HT-29 (cell line): ENCODE data around the gene MIB1. TPM values are rescaled to one million over a fixed set of nuclear protein-coding genes. Genes with fewer than 3 reads are reported as not detected.
"Not testable (repeated sequence)": the region's sequence is repeated elsewhere in the genome, so short reads cannot be mapped to it uniquely, and the experiment has no call there.

Experiments used
- DNase-seq: peaks from one replicate; pipeline ENCODE4 v3.0.0-alpha.2; 2015; ENCODE audit warnings: low spot score
- total RNA-seq: library from RNA; depleted of rRNA; stranded (reverse); fragments of >200 nt; shearing (Covaris generic); gene quantifications from 2 replicates; pipeline ENCODE4 v1.2.3, GENCODE V29; 2014; rRNA removed

MIB1 gene
- total RNA-seq, result 10.9 and 12.3 TPM in 2 replicates

- DNase-seq, result peak; percentile 97
Measured at GRCh38 chr18:21740538-21741311, at the start of gene MIB1. Gene MIB1, plus strand, starts transcription at chr18:21740792. Its CDS starts 792 bp downstream, at chr18:21741584.

GRCh38 chr18:21693322-21693721, 47.3 kb upstream of the MIB1 start:
- DNase-seq, result no peak

GRCh38 chr18:21700528-21701075, 40.0 kb upstream of the MIB1 start:
- DNase-seq, result no peak

GRCh38 chr18:21701621-21702020, 39.0 kb upstream of the MIB1 start:
- DNase-seq, result no peak

GRCh38 chr18:21702602-21703001, 38.0 kb upstream of the MIB1 start:
- no peak for DNase-seq

GRCh38 chr18:21703241-21703820, 37.3 kb upstream of the MIB1 start:
- peak; percentile 23 for DNase-seq

- peak; percentile 91 for DNase-seq
Measured at GRCh38 chr18:21704603-21705364, 35.8 kb upstream of the MIB1 start, which contains the start of gene ABHD3. Gene ABHD3, minus strand, starts transcription at chr18:21704774. Its CDS starts 109 bp downstream, at chr18:21704665.

GRCh38 chr18:21706386-21706865, 34.2 kb upstream of the MIB1 start:
- DNase-seq, result no peak

- not testable (repeated sequence) for DNase-seq
Measured at GRCh38 chr18:21707130-21707529, 33.5 kb upstream of the MIB1 start.

- no peak for DNase-seq
Measured at GRCh38 chr18:21714474-21714873, 26.1 kb upstream of the MIB1 start.

- DNase-seq, result no peak
Measured at GRCh38 chr18:21722687-21723086, 17.9 kb upstream of the MIB1 start.

- no peak for DNase-seq
Measured at GRCh38 chr18:21725201-21725600, 15.4 kb upstream of the MIB1 start.

- DNase-seq, result no peak
Measured at GRCh38 chr18:21727702-21728101, 12.9 kb upstream of the MIB1 start.

- no peak for DNase-seq
Measured at GRCh38 chr18:21733011-21733410, 7.6 kb upstream of the MIB1 start.

- DNase-seq, result peak; percentile 80
Measured at GRCh38 chr18:21735452-21736015, 5.1 kb upstream of the MIB1 start.

GRCh38 chr18:21736926-21737325, 3.7 kb upstream of the MIB1 start:
- not testable (repeated sequence) for DNase-seq

GRCh38 chr18:21739604-21740537, 721 bp upstream of the MIB1 start:
- DNase-seq, result no peak

- no peak for DNase-seq
Measured at GRCh38 chr18:21741312-21741561, 645 bp downstream of the MIB1 start.

GRCh38 chr18:21741562-21742314, 1.1 kb downstream of the MIB1 start:
- DNase-seq, result peak; percentile 25

GRCh38 chr18:21742315-21742687, 1.7 kb downstream of the MIB1 start:
- DNase-seq, result no peak
